NCI-H2171 (cell line): ENCODE results near the gene KNCN.

Experiments used
- DNase-seq: peaks from one replicate; lab custom pipeline; 2025; lab: John Stamatoyannopoulos, UW

The KNCN gene

DNA sequence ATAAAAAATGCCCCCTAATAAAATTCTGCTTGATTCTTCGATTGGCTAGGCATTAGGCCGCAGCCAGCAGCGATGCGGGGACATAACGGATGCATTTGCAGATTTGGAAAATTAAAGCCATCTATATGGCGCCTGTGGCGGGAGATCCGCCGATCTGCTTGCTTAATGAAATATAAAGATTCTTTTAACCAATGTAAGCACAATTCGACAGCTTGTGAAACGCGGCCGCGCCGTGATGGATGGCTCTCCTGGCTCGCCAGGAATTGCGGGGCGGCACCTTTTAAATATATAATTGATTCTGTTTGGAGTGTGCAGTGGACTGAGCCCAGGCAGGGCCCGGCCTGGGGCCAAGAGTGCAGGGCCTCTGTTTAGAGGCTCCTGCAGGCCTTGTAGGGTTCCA is 53.8 kb downstream of the KNCN start:
- no peak for DNase-seq

GRCh38 chr1:46497020-46497419 is 54.4 kb downstream of the KNCN start:
- no peak for DNase-seq

DNA sequence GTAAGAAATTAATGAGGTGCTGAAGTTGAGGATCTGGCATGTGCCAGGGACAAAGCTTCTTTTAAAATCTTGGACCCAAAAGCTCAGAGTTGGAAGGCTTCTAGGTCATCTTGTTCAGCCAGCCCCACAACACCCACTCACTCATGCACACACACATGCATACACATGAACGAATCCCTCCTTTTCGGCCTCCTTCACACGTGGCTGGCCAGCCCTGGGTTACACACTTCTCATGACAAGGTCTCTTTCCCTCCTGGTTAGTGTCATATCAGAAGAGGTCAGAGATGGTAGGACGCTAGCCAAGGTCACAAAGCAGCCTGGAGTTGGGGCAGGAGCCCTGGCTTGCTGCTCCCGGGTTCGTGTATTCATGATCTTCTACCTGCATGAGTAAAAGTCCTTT is 54.9 kb downstream of the KNCN start:
- no peak for DNase-seq

DNA sequence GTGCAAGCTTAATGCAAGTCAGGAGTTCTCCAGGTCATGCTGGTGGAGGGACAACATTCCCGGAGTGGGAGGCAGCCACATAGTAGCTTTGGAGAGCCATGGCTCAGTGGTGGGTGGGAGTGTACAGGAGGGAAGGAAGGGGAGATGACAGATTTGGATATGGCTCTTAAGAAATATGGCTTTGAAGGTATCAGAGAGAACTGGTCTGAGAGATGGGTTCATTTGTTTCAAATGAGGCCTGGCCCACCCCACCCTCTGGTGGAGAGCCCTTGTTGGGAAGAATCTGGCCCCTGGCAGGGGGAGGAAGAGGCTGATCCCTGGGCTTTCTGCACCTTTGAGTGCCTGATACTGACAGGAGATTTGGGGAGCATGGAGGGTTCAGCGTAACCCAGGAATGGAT is 55.7 kb downstream of the KNCN start:
- DNase-seq = no peak
